ENCODE data around the gene PLCB1.
"Not testable (repeated sequence)": the region's sequence is repeated elsewhere in the genome, so short reads cannot be mapped to it uniquely, and the experiment has no call there.

Gene PLCB1

GRCh38 chr20:8368670-8369069 lies 236.6 kb downstream of the PLCB1 start:
- no peak for DNase-seq (ENCODE audit: low spot score)

DNA sequence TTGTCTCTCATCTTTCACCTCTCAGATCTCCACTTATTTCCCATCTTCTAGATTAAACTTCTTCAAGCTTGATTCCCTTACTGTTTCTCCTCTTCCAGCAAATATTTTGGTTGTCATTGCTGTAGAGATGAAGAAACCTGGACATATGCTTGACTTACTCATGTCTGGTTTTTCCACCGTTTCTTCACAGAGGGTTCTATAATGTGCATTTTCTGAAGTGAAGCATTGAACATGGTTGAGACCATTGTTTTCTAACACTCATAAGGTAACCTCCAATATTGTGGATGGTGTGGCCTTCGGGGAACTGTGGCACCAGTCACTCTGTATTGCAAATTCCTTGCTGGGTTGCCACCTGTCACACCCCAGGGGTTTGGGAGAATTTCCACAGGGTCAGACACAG lies 237.2 kb downstream of the PLCB1 start:
- no peak for DNase-seq (ENCODE audit: low spot score)

DNA sequence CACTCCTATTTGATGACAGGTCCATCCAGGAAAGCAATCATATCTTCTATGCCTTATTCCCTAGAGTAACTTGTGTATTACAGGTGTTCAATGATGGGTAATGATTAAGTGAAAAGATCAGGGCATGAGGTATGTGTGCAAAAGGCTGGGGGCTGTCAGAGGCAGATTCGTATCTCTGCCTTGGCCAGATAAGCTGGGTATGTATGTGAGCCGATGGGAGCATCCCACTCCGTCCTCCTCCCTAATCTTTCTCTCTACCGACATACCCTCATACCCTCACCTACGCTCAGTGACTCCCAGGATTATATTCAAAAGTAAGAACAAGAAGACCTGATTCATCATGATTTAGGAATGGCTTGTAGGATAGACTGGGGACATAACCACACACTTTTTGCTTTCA lies 238.7 kb downstream of the PLCB1 start:
- DNase-seq (ENCODE audit: low spot score): no peak

DNA sequence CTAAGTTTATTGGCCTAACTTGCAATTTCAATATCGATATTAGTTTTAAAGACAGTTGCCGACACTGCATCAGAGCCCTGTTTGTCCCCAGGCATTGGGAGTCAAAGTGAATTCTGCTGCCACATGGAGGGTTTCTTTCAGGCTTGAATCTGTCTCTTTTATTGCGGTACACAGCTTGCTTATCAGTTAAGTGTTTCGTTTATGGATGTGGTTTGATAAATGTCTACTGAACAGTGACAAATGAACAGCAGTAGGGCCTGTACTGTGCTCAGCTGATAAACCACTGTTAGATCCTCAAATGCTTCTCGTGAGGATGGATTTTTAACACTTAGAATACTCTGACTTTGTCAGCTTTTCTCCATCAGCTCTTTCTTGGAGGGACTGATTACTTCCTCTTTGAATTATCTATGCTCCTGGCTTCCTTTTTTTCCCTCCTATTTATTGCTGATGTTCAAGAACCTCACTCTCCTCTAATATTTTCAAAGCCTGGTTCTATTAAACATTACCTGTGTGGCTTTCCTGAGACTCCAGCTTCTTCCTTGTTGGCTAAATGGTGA lies 240.8 kb downstream of the PLCB1 start:
- DNase-seq (ENCODE audit: low spot score): no peak

- no peak for DNase-seq (ENCODE audit: low spot score)
These were observed 241.5 kb downstream of the PLCB1 start for GRCh38 chr20:8373579-8373978.

GRCh38 chr20:8375898-8376297 lies 243.8 kb downstream of the PLCB1 start:
- DNase-seq (ENCODE audit: low spot score): no peak

DNA sequence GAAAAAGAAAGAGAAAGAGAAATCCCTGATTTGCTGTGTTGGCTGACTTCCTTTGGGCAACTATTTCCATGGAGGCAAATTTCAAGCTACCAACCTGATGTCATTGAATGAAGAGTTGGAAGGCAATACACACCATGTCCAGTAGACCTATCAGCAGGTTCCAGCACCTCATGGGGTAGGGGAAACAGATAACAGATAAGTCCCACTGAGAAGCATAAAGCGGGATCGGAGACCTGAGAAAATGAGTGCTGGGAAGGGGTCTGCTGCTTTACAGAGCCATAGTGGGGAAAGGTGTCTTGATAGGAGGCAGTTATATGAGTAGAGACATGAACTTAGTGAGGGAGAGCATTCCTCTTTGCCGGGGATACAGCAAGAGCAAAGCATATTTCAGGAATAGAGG lies 244.9 kb downstream of the PLCB1 start:
- no peak for DNase-seq (ENCODE audit: low spot score)

DNA sequence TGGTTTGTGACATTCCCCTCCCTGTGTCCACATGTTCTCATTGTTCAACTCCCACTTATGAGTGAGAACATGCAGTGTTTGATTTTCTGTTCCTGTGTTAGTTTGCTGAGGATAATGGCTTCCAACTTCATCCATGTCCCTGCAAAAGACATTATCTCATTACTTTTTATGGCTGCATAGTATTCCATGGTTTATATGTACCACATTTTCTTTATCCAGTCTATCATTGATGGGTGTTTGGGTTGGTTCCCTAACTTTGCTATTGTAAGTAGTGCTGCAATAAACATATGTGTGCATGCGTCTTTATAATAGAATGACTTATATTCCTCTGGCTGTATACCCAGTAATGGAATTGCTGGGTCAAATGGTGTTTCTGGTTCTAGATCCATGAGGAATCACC lies 247.1 kb downstream of the PLCB1 start:
- DNase-seq (ENCODE audit: low spot score): not testable (repeated sequence)

GRCh38 chr20:8385247-8385646 lies 253.2 kb downstream of the PLCB1 start:
- DNase-seq (ENCODE audit: low spot score): no peak

- DNase-seq (ENCODE audit: low spot score): no peak
These were observed 254.9 kb downstream of the PLCB1 start for GRCh38 chr20:8386991-8387390.

DNA sequence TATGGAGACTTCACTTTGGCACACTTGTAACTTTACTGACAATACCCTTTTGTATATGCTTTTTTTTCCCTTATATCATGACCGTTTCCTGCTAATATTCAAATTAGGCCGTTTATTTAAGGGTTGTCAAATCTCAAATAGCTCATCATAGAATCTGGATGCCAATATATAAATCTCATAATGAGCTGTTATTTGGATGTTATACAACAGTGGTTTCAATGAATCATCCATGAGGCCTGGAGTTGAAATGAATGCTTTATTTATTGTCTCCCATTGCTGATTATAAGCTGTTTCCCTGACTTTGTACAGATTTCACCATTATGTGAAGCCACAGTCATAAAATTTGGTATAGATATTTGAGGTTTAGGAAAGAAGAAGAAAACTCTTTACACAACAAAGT lies 256.1 kb downstream of the PLCB1 start:
- DNase-seq (ENCODE audit: low spot score): peak; percentile 27

DNA sequence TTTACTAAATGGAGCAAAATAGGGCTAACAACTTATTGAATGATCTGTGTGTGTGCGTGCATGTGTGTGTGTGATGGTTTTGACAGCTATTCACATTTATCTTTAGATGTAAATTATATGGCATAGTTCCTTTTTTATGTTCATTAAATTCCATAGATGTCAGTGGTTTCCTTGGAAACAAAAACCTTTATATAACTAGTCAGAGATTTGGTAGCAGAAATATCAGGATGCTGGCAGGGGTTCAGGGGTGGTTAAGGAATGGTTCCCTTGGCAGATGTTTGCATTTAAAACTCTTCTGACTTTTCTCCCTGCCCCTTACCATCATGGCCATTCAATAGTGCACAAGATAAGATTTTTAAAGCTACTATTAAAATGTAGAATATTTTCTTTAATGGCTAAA lies 256.6 kb downstream of the PLCB1 start:
- DNase-seq (ENCODE audit: low spot score): no peak

DNA sequence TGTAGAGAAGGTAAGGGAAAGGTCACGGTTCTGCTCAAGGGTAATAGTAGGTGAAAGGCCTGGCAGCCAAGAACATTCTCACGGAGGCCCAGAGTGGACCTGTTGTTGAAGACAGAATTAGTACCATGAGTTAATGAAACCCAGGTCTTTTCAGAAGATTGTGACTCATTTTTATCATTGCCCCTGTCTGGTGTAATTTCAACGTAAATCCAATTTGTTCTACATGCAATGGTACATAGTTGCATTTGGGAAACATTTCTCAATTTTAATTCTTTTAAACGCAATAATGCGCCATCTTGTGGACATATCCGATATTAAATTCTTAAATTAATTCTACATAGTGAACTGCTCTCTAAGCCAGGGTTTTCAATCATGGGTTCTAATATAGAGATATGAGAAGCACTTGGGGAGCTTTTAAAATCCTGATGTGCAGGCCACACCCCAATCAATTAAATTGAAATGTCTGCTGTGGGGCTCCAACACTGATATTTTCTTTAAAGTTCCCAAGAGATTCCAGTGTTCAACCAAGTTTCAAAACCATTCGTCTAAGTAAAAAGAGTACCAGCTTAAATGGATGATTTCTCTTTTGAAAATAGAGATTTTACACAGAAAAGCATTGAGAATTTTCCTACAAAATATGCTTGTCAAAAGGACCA lies 257.4 kb downstream of the PLCB1 start:
- peak; percentile 14 for DNase-seq (ENCODE audit: low spot score)

GRCh38 chr20:8390037-8390433 lies 258.0 kb downstream of the PLCB1 start:
- no peak for DNase-seq (ENCODE audit: low spot score)

GRCh38 chr20:8390500-8390899 lies 258.4 kb downstream of the PLCB1 start:
- DNase-seq (ENCODE audit: low spot score): no peak

- DNase-seq (ENCODE audit: low spot score): no peak
These were observed 261.3 kb downstream of the PLCB1 start for GRCh38 chr20:8393381-8393780.

- peak; percentile 36 for DNase-seq (ENCODE audit: low spot score)
These were observed 262.4 kb downstream of the PLCB1 start for GRCh38 chr20:8394308-8394945.

- no peak for DNase-seq (ENCODE audit: low spot score)
These were observed 263.9 kb downstream of the PLCB1 start for GRCh38 chr20:8395956-8396355.

DNA sequence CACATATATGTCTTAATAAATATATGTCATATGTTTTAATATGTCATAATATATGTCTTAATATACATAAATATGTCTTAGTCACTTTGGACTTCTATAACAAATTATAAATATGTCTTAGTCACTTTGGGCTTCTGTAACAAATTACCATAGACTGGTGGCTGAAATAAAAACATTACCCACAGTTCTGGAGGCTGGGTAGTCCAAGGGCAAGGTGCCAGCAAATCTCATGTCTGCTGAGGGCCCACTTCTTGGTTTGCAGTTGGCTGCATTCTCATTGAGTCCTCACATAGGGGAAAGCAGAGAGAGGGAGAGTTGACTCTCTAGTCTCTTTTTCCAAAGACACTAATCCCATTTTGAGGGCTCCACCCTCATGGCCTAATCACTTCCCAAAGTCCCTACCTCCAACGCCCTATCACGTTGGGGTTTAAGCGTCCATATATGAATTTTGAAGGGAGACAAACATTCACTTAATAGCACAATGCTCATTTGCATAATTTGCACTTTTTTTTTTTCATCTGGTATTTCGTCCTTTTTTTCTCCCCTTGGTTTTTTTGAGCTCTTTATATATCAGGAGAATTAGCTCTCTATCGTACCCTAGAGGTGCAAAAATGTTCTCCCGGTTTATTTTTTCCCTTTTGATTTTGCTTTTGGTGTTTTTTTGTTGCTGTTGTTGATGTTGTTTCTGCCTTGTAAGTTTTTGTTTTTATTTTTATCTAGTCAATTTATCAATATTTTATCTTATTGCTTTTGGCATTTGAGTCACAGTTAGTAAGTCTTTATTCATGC lies 266.4 kb downstream of the PLCB1 start:
- DNase-seq (ENCODE audit: low spot score): no peak

- no peak for DNase-seq (ENCODE audit: low spot score)
These were observed 267.9 kb downstream of the PLCB1 start for GRCh38 chr20:8399947-8400346.

DNA sequence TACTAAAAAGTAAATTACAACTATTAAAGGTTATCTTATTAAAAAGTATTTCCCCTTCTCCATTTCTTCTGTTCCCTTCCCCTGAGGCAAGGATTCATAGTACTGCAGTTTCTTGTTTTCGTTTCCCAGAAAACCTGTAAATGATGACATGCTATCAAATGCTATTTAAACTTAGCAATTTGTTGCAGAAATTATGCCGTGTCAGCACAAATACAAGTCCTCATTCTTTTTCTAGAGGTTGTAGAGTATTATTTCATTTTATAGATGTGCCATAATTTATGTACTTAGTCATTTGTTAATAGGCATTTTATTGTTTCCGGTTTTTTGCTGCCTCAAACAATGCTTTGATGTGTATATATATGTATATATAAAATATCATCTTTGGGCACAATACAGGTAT lies 268.4 kb downstream of the PLCB1 start:
- DNase-seq (ENCODE audit: low spot score): no peak

DNA sequence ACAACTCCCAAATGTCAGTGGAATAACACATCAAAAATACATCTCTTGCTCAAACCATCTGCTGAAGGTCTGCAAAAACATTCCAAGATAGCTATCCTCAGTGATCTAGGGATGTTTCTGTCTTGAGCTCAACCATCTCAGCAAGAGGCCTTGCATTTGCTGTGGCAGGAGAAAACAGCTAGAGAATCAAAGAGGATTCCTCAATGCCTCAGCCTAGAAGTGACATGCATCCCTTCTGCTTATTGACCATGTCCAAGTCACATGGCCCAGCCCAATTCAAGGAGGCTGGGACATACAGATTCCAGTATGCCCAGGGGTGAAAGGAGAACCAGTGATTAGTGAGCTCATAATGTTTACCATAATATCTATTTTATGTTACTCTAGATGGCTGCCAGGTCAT lies 269.5 kb downstream of the PLCB1 start:
- peak; percentile 5 for DNase-seq (ENCODE audit: low spot score)

GRCh38 chr20:8402798-8403197 lies 270.7 kb downstream of the PLCB1 start:
- no peak for DNase-seq (ENCODE audit: low spot score)

All from AG08396 (cell line).